Hematopoietic multipotent progenitor cell treated with erythropoietin and hydrocortisone succinate and interleukin-3 and kit ligand, for 8 days (in vitro differentiated cells): ENCODE measurements around the gene PEAK1.
"Not testable (repeated sequence)": the region's sequence is repeated elsewhere in the genome, so short reads cannot be mapped to it uniquely, and the experiment has no call there.

Source experiments
- DNase-seq: peaks from one replicate; pipeline ENCODE4 v3.0.0-alpha.2; 2015

Gene PEAK1

GRCh38 chr15:77420610-77421369 lies 886 bp upstream of the PEAK1 start, which contains the start of gene HMG20A:
Gene HMG20A, plus strand, starts transcription at chr15:77420888. Its CDS starts 37,520 bp downstream, at chr15:77458408.
- DNase-seq, result peak; percentile 89

DNA sequence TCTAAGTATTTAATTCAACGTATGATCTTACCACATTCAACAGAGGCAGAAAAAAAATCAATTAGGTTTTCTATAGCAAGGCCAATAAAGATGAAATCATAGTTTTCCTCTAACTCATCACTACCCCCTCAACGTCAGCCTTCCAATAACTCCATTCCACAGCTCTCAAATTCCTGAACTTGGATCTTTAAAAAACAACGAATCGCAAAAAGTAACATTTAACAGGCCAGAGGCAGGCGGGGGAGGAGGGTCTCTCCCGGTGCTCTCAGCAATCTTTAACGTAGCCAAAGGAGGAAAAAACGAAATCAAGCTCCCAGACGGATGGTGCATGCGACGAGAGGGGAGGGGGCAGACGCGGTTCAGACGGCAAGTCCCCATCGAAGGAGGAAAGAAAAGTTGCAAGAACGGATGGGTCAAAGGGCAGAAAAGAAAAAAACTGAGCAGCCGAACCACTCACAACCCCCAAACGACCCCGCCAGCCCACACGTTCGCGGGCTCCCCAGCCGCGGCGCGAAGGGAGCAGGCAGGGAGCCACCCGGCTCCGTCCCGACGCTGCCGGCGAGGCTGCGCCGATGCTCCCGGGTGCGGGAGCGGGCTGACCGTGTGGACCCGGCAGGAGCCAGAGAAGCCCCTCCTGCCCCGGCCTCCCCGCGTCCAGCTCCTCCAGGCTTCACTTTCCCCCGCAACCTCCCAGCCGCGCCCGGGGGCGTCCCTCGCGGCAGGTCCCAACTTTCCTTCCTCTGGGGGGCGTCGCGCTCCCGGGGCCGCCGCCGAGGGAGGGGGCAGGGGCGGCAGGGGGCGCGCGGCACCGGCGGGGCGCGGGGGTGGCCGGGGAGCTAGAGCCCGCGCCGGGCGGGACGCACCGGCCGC lies 703 bp downstream of the PEAK1 start:
- DNase-seq, result no peak

GRCh38 chr15:77418391-77418965 lies 1.4 kb downstream of the PEAK1 start:
- peak; percentile 16 for DNase-seq

DNA sequence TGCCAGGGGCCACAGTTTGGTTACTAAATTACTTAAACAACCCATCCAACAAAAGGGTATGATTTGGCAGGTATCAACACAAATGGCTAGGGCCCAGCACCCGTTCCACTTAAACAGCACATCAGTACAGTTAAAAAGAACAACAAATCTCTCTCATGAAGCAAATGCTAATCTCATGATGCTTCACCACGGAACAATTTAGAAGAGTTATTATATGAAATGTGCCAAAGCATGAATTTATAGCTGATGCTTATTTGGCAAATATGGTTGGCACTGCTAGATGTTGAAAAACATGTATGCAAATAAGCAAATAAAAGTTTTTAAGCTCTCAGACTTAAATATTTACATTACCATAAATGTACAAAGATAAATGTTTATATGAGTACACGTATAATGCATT lies 2.3 kb downstream of the PEAK1 start:
- no peak for DNase-seq

DNA sequence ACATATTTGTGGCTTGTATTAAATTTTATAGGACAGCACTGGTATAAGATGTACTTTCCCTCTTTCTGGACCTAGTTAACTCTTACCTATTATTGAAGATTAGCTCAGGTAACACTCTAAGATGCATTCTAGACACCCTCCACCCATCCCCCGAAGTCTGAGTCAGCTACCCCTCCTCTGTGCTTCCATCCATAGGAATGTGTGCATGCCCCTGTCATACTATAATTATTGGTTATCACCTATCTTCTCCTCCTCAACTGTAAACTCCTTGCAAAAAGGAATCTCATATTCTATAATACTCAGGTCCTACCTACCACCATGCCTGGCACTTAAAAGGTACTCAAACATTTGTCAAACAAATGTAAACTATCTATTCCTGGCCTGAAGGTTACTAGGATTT lies 3.0 kb downstream of the PEAK1 start:
- no peak for DNase-seq

DNA sequence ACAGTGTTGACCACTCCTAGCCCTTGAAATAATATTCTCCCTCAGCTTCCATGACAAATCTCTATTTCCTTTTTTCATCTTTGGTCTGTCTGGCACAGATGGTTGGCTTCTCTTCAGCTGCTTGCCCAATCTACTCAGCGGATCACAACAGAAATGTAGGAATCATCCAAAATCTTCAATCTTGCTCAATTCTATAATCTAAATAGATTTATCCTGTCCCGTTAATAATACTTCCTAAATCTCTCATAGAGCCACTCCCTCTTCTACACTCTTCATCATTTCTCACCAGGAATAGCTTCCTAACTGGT lies 3.8 kb downstream of the PEAK1 start:
- no peak for DNase-seq

DNA sequence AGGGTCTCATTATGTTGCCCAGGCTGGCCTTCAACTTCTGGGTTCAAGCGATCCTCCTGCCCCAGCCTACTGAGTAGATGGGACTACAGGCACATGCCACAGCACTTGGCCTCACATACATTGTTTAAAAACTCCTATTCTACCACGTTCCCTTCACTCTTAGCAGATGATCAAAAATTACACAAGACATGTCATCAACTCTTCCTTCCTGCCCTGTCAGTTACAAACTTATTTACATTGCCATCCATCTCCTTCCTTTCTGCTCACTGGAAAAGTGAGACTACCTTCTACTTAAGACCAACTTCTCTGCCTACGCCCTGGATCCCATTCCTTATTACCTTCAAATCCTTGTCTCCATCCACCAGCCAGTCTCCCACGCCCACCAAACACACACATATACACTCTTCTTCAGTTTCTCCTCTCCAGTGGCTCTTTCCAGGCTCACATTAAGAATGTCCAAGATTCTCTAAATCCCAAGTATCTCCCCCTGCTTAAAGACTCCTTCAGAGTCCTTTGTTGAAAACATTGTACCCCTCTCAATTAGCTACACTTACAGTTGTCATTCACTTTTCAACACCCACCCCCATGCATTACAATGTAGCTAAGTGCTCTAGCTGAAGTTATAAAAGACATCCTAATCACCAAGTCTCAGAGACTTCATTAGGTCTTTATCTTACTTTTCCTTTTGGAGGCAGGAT lies 4.3 kb downstream of the PEAK1 start:
- DNase-seq, result peak; percentile 33

DNA sequence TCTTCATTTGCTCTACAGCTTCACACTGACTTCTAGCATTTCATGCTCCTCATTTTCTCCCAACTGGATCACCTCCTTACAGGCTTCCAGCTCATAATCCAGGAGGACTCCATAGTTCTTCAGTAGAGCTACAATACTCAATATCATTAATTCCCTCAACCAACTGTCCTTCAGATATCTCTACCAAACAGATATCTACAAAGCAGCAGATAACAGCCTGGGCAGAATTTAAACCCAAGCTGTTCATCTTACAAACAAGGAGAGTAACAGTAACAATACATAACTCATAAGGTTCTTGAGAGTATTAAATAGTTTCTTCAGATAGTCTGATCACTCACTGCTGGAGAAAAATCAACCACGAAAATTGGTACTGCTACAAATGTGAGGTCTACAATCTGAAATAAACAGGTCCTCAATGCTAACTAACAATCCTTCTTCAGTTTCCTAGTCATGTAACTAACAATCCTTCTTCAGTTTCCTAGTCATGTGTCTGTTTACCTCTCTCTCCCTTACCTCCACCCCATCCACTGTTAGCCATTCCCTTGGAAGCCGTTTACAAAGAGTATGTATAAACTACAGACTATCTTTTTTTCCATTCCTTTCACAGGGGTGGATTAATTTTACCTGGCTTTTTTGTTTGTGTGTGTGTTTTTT lies 5.0 kb downstream of the PEAK1 start:
- DNase-seq, result peak; percentile 88

GRCh38 chr15:77413699-77414349 lies 6.1 kb downstream of the PEAK1 start:
- DNase-seq, result peak; percentile 31

DNA sequence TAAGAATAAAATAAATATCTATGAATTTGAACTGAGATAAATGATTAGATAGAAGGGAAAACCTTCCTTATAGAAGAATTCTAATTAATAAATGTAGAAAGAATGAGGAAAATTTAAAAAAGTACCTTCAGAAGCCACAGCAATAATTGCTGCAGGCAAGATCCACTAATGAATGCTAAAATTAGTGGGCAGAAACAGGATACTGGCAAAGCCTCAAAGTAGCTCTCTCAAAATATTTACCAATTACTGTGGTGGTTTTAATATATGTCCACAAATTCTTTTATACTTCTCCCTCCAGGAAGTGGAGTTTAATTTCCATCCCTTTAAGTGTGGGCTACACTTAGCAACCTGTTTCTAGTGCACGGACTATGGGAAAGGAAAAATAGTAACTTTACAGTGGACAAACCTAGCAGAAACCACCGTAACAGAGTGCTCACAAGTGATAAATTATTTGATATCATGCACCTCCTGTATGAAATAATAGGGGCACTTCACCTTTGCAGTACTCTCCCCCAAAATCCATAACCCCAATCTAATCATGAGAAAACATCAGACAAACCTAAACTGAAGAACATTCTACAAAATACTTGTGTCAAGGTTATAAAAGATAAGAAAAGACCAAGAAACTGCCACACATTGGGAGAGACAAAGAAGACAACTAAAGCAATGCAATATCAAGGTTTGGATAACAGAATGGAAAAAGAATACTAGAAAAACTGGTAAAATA lies 6.8 kb downstream of the PEAK1 start:
- peak; percentile 57 for DNase-seq

DNA sequence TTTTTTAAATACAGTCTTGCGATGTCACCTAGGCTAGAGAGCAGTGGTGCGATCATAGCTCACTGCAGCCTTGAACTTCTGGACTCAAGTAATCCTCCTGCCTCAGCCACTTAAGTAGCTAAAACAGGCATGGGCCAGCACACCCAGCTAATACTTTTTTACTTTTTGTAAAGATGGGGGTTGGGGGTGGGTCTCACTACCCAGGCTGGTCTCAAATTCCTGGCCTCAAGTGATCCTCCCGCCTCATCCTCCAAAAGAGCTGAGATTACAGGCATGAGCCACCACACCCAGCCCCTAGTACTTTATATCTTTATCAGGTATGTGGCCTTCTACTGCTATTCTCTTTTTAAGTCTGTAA lies 8.3 kb downstream of the PEAK1 start:
- DNase-seq, result no peak

GRCh38 chr15:77410701-77411618 lies 8.9 kb downstream of the PEAK1 start:
- DNase-seq, result no peak

DNA sequence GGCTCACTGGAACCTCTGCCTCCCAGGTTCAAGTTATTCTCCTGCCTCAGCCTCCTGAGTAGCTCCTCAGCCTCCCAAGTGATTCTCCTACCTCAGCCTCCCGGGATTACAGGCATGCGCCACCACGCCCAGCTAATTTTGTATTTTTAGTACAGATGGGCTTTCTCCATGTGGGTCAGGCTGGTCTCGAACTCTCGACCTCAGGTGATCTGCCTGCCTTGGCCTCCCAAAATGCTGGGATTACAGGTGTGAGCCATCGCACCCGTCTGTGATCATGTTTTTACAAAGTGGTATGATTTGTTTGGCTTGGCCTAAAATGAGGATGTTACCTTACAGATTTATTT lies 9.8 kb downstream of the PEAK1 start:
- DNase-seq, result not testable (repeated sequence)

- DNase-seq, result no peak
These were observed 10.4 kb downstream of the PEAK1 start for GRCh38 chr15:77409259-77410156.

DNA sequence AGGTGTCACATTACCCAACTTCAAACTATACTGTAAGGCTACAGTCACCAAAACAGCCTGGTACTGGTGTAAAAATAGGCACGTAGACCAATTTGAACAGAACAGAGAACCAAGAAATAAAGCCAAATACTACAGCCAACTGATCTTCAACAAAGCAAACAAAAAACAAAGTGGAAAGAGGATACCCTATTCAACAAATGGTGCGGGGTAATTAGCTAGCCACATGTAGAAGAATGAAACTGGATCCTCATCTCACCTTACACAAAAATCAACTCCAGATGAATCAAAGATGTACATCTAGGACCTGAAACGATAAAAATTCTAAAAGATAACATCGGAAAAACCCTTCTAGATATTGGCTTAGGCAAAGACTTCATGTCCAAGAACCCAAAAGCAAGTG lies 13.1 kb downstream of the PEAK1 start:
- DNase-seq, result no peak

- DNase-seq, result not testable (repeated sequence)
These were observed 13.6 kb downstream of the PEAK1 start for GRCh38 chr15:77406173-77406759.

- DNase-seq, result no peak
These were observed 17.0 kb downstream of the PEAK1 start for GRCh38 chr15:77402740-77403379.

DNA sequence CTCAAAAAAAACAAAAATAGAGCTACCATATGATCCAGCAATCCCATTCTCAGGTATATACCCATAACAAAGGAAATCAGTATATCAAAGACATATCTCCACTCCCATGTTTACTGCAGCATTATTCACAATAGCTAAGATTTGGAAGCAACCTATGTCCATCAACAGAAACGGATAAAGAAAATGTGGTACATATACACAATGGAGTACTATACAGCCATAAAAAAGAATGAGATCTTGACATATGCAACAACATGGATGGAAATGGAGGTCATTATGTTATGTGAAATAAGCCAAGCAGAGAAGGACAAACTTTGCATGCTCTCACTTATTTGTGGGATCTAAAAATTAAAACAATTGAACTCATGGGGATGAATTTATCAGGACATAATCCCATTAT lies 19.6 kb downstream of the PEAK1 start:
- DNase-seq, result no peak

DNA sequence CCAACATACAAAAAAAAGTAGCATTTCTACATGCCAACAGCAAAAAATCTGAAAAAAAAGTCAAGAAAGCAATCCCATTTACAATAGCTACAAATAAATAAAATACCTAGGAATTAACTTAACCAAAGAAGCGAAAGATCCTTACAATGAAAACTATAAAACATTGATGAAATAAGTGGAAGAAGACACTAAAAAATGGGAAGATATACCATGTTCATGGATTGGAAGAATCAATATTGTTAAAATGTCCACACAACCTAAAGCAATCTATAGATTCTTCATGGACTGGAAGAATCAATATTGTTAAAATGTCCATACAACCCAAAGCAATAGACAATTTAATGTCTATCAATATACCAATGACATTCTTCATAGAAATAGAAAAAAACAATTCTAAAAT lies 21.0 kb downstream of the PEAK1 start:
- DNase-seq, result no peak
